Effector memory CD4-positive, alpha-beta T cell (primary cell): ENCODE results near the gene USP21.
"Not testable (repeated sequence)": the region's sequence is repeated elsewhere in the genome, so short reads cannot be mapped to it uniquely, and the experiment has no call there.

Experiments used
- DNase-seq, 3 donors: peaks; one replicate each; pipeline ENCODE4 v3.0.0-alpha.2; 2020
- H3K27ac ChIP-seq: 2 replicates; pipeline ENCODE4 v1.7.0; 2013; ENCODE audit warnings: mild to moderate bottlenecking, low read length, moderate library complexity; ENCODE audit not compliant: insufficient read depth, poor library complexity, severe bottlenecking
- H3K27me3 ChIP-seq: replicated peaks from 2 replicates; pipeline ENCODE4 v1.7.0; 2013; ENCODE audit warnings: mild to moderate bottlenecking, low read length; ENCODE audit not compliant: insufficient read depth, control insufficient read depth, poor library complexity, severe bottlenecking
- H3K36me3 ChIP-seq: 2 replicates; pipeline ENCODE4 v1.7.0; 2013; ENCODE audit warnings: mild to moderate bottlenecking, low read length, moderate library complexity; ENCODE audit not compliant: control insufficient read depth, insufficient read depth
- H3K4me1 ChIP-seq: 2 replicates; pipeline ENCODE4 v1.7.0; 2013; ENCODE audit warnings: low read length, mild to moderate bottlenecking; ENCODE audit not compliant: control insufficient read depth, insufficient read depth, poor library complexity, severe bottlenecking
- H3K4me3 ChIP-seq: 2 replicates; pipeline ENCODE4 v1.7.0; 2013; ENCODE audit warnings: low read length, low read depth, mild to moderate bottlenecking; ENCODE audit not compliant: insufficient read depth, poor library complexity, severe bottlenecking
- H3K9me3 ChIP-seq: 2 replicates; pipeline ENCODE4 v1.7.0; 2013; ENCODE audit warnings: mild to moderate bottlenecking, low read length, moderate library complexity; ENCODE audit not compliant: control insufficient read depth
- total RNA-seq, 3 donors: gene quantifications; one replicate each; lab custom pipeline; 2026; lab: John Stamatoyannopoulos, UW

The USP21 gene
- total RNA-seq, result 21.1 to 45.9 (median 29.4) reads per million in 3 donors

- Histone ChIP-seq H3K9me3 (no peaks in the 10 kb centered on the region), H3K27me3 (no peaks in the 10 kb centered on the region), H3K4me1 (peaks cover 17% of the 10 kb centered on the region), H3K4me3 (peak within 1 kb of the TSS; percentile 90), H3K36me3 (peaks cover 6% of the 10 kb centered on the region), H3K27ac (peak within 1 kb of the TSS; percentile 86)
- peak; percentile 83 to 88 (median 83) for DNase-seq
Observed at GRCh38 chr1:161159087-161159912, at the start of gene USP21. Gene USP21 (plus strand): TSS chr1:161159500. CDS start chr1:161160641, 1,141 bp downstream.

GRCh38 chr1:161111117-161111516, 48.2 kb upstream of the USP21 start:
- Histone ChIP-seq H3K27me3 (no peaks in the 10 kb centered on the region), H3K27ac (no peak overlapping the region), H3K36me3 (peaks cover 4% of the 10 kb centered on the region), H3K4me1 (peaks cover 1% of the 10 kb centered on the region), H3K4me3 (no peak overlapping the region), H3K9me3 (no peaks in the 10 kb centered on the region)
- no peak for DNase-seq

- peaks cover 5% of the 10 kb centered on the region for H3K4me1 ChIP-seq
- H3K4me3 ChIP-seq, result no peak overlapping the region
- no peak overlapping the region for H3K27ac ChIP-seq
- no peaks in the 10 kb centered on the region for H3K27me3 ChIP-seq
- peaks cover 4% of the 10 kb centered on the region for H3K36me3 ChIP-seq
- DNase-seq, result no peak
- H3K9me3 ChIP-seq, result no peaks in the 10 kb centered on the region
Observed at GRCh38 chr1:161111527-161111926, 47.8 kb upstream of the USP21 start.

- Histone ChIP-seq H3K4me3 (no peak overlapping the region), H3K36me3 (peaks cover 4% of the 10 kb centered on the region), H3K27me3 (no peaks in the 10 kb centered on the region), H3K4me1 (peaks cover 18% of the 10 kb centered on the region), H3K9me3 (no peaks in the 10 kb centered on the region), H3K27ac (no peak overlapping the region)
- DNase-seq, result no peak
Observed at GRCh38 chr1:161113915-161114314, 45.4 kb upstream of the USP21 start.

- no peaks in the 10 kb centered on the region for H3K27me3 ChIP-seq
- H3K4me1 ChIP-seq, result peaks cover 25% of the 10 kb centered on the region
- H3K9me3 ChIP-seq, result no peaks in the 10 kb centered on the region
- H3K36me3 ChIP-seq, result peaks cover 1% of the 10 kb centered on the region
- H3K27ac ChIP-seq, result no peak overlapping the region
- H3K4me3 ChIP-seq, result no peak overlapping the region
- DNase-seq, result no peak
Observed at GRCh38 chr1:161114556-161114955, 44.7 kb upstream of the USP21 start.

- H3K36me3 ChIP-seq, result peaks cover under 1% of the 10 kb centered on the region
- no peak overlapping the region for H3K4me3 ChIP-seq
- DNase-seq, result no peak
- no peaks in the 10 kb centered on the region for H3K27me3 ChIP-seq
- no peaks in the 10 kb centered on the region for H3K9me3 ChIP-seq
- peaks cover 29% of the 10 kb centered on the region for H3K4me1 ChIP-seq
- no peak overlapping the region for H3K27ac ChIP-seq
Observed at GRCh38 chr1:161115132-161115711, 44.1 kb upstream of the USP21 start.

- H3K4me1 ChIP-seq, result peaks cover 29% of the 10 kb centered on the region
- not testable (repeated sequence) for H3K27ac ChIP-seq
Observed at GRCh38 chr1:161115961-161116360, 43.3 kb upstream of the USP21 start.

GRCh38 chr1:161117759-161118581, 41.3 kb upstream of the USP21 start, which contains the start of the genes NIT1 and PFDN2:
Gene NIT1 (plus strand): TSS chr1:161118105. CDS start chr1:161118177, 72 bp downstream.
Gene PFDN2 (minus strand): TSS chr1:161118037. CDS start chr1:161118026, 11 bp downstream.
- Histone ChIP-seq H3K9me3 (no peaks in the 10 kb centered on the region), H3K36me3 (peaks cover 28% of the 10 kb centered on the region), H3K4me1 (peaks cover 29% of the 10 kb centered on the region), H3K27me3 (no peaks in the 10 kb centered on the region), H3K4me3 (peak within 1 kb of the TSS; percentile 78), H3K27ac (peak within 1 kb of the TSS; percentile 91)
- DNase-seq, result peak; percentile 64 to 80 (median 73)

More at GRCh38 chr1:161115961-161116360, 43.3 kb upstream of the USP21 start:
- H3K9me3 ChIP-seq, H3K4me3 ChIP-seq, H3K36me3 ChIP-seq, H3K27me3 ChIP-seq, DNase-seq: not testable (repeated sequence)

- no peak overlapping the region for H3K4me3 ChIP-seq
Observed at GRCh38 chr1:161119092-161119903, 40.0 kb upstream of the USP21 start.

More at GRCh38 chr1:161119092-161119903, 40.0 kb upstream of the USP21 start:
- peaks cover 39% of the 10 kb centered on the region for H3K36me3 ChIP-seq
- peak; percentile 35 to 52 (median 42) for DNase-seq
- H3K27ac ChIP-seq, result peak overlapping the region; percentile 91
- H3K27me3 ChIP-seq, result no peaks in the 10 kb centered on the region
- peaks cover 29% of the 10 kb centered on the region for H3K4me1 ChIP-seq
- H3K9me3 ChIP-seq, result no peaks in the 10 kb centered on the region
